SK-N-SH (cell line): ENCODE data around the gene MCTP1. TPM values are rescaled to one million over a fixed set of nuclear protein-coding genes. Genes with fewer than 3 reads are reported as not detected.
A peak's percentile ranks its signal among the peaks of the same experiment; 100 is the strongest.

ENCODE experiments used
- CTCF ChIA-PET: fragments of 300-600, 350-600 bp; formaldehyde crosslinking; extraction: SDS; loops from one replicate; lab custom pipeline; 2021; lab: Yijun Ruan, JAX
- POLR2A ChIA-PET: fragments of 350-600 bp; sonication (Branson Sonifier 250); formaldehyde crosslinking; extraction: SDS; loops from one replicate; lab custom pipeline; 2020; ENCODE audit warnings: antibody characterized with exemption, inconsistent platforms; lab: Yijun Ruan, JAX
- DNase-seq: peaks from one replicate; pipeline ENCODE4 v3.0.0; 2012
- H2AFZ ChIP-seq: fragments of 200-600 bp; sonication (generic); 2 replicates; pipeline ENCODE4 v1.8.1; 2016; ENCODE audit warnings: antibody characterized with exemption, mild to moderate bottlenecking, low read depth
- H3F3A ChIP-seq: fragments of 200-600 bp; sonication (generic); replicated peaks from 2 replicates; pipeline ENCODE3; 2016; ENCODE audit warnings: antibody characterized with exemption, mild to moderate bottlenecking; ENCODE audit not compliant: insufficient read depth
- H3K27ac ChIP-seq, 2 experiments: fragments of 200-500 bp in 1 of 2; fragments of 200-600 bp in 1 of 2; sonication (Bioruptor generic) in 1 of 2; sonication (generic), shearing (Covaris generic) in 1 of 2; 2 replicates each; pipeline versions ENCODE4 v1.5.1 to v1.6.1; 2014 to 2016; ENCODE audit warnings: low read depth in 2 of 2, inconsistent platforms in 1 of 2, low read length in 1 of 2, mild to moderate bottlenecking in 1 of 2, mixed read lengths in 1 of 2
- H3K27me3 ChIP-seq: fragments of 200-600 bp; sonication (generic), shearing (Covaris generic); 2 replicates; pipeline ENCODE4 v1.6.1; 2016; ENCODE audit warnings: mixed run types; ENCODE audit not compliant: insufficient read depth
- H3K36me3 ChIP-seq, 2 experiments: fragments of 200-500 bp in 1 of 2; fragments of 200-600 bp in 1 of 2; sonication (Bioruptor generic) in 1 of 2; sonication (generic) in 1 of 2; replicated peaks in 1 of 2; 2 replicates each; pipeline versions ENCODE3 to v1.5.1; 2014 to 2016; ENCODE audit warnings: low read length in 1 of 2, mild to moderate bottlenecking in 1 of 2; ENCODE audit not compliant: insufficient read depth in 2 of 2, control insufficient read depth in 1 of 2
- H3K4me1 ChIP-seq, 2 experiments: fragments of 200-500 bp in 1 of 2; fragments of 200-600 bp in 1 of 2; sonication (Bioruptor generic) in 1 of 2; sonication (generic), shearing (Covaris generic) in 1 of 2; 2 replicates each; pipeline versions ENCODE4 v1.5.1 to v1.6.1; 2014 to 2016; ENCODE audit warnings: low read depth in 1 of 2, low read length in 1 of 2, mixed run types in 1 of 2; ENCODE audit not compliant: insufficient read depth in 2 of 2, control insufficient read depth in 1 of 2
- H3K4me2 ChIP-seq: fragments of 200-600 bp; sonication (generic), shearing (Covaris generic); 2 replicates; pipeline ENCODE4 v1.6.1; 2017; ENCODE audit warnings: mixed run types
- H3K4me3 ChIP-seq, 2 experiments: fragments of 200-500 bp in 1 of 2; fragments of 200-600 bp in 1 of 2; sonication (Bioruptor generic) in 1 of 2; sonication (generic), shearing (Covaris generic) in 1 of 2; 2 replicates each; pipeline versions ENCODE4 v1.5.1 to v1.8.1; 2014 to 2016; ENCODE audit warnings: low read depth in 2 of 2, inconsistent platforms in 1 of 2, low read length in 1 of 2, mild to moderate bottlenecking in 1 of 2, mixed read lengths in 1 of 2, moderate library complexity in 1 of 2
- H3K79me2 ChIP-seq: fragments of 200-600 bp; sonication (generic); 2 replicates; pipeline ENCODE4 v1.8.1; 2017; ENCODE audit warnings: mild to moderate bottlenecking; ENCODE audit not compliant: insufficient read depth
- H3K9ac ChIP-seq: fragments of 200-600 bp; sonication (generic); 2 replicates; pipeline ENCODE4 v1.6.1; 2017; ENCODE audit warnings: mixed run types
- H3K9me2 ChIP-seq: fragments of 200-600 bp; sonication (generic); 2 replicates; pipeline ENCODE4 v1.6.1; 2017; ENCODE audit warnings: mixed run types
- H3K9me3 ChIP-seq: fragments of 200-600 bp; sonication (generic); 2 replicates; pipeline ENCODE4 v1.6.1; 2017; ENCODE audit warnings: mixed run types, mild to moderate bottlenecking, moderate library complexity
- H4K20me1 ChIP-seq: fragments of 200-600 bp; sonication (generic); 2 replicates; pipeline ENCODE4 v1.6.1; 2017; ENCODE audit warnings: mild to moderate bottlenecking, mixed run types; ENCODE audit not compliant: insufficient read depth
- EP300 ChIP-seq, 2 experiments: IDR thresholded peaks; 2 replicates each; pipeline versions ENCODE4 v1.4.0 to v1.6.1; 2012; ENCODE audit warnings: borderline replicate concordance in 1 of 2, low read depth in 1 of 2, low read length in 1 of 2
- EZH2phosphoT487 ChIP-seq: fragments of 200-600 bp; sonication (generic); IDR thresholded peaks from 2 replicates; pipeline ENCODE4 v1.6.1; 2017; ENCODE audit warnings: low read depth, mixed run types, mild to moderate bottlenecking, antibody characterized with exemption, moderate library complexity, borderline replicate concordance
- FOSL2 ChIP-seq: IDR thresholded peaks from 2 replicates; pipeline ENCODE4 v1.4.0; 2012; ENCODE audit warnings: low read depth, mild to moderate bottlenecking, moderate library complexity, borderline replicate concordance
- FOXJ3 ChIP-seq: sonication (generic); formaldehyde crosslinking; IDR thresholded peaks from 2 replicates; pipeline ENCODE4 v1.5.1; 2020; ENCODE audit warnings: mild to moderate bottlenecking, missing genetic modification reagents
- GABPA ChIP-seq: IDR thresholded peaks from 2 replicates; pipeline ENCODE4 v1.4.0; 2012; ENCODE audit warnings: low read depth, mild to moderate bottlenecking
- MAX ChIP-seq: IDR thresholded peaks from 2 replicates; pipeline ENCODE4 v1.4.0; 2012; ENCODE audit warnings: low read depth
- MEF2A ChIP-seq: IDR thresholded peaks from 2 replicates; pipeline ENCODE4 v1.4.0; 2012; ENCODE audit warnings: low read depth, borderline replicate concordance
- MXI1 ChIP-seq: IDR thresholded peaks from 2 replicates; pipeline ENCODE4 v1.6.1; 2012; ENCODE audit warnings: mild to moderate bottlenecking, low read depth, low read length, improper control_type of control experiment
- NRF1 ChIP-seq: IDR thresholded peaks from 2 replicates; pipeline ENCODE4 v1.6.1; 2012; ENCODE audit warnings: low read depth, mild to moderate bottlenecking, low read length
- PBX3 ChIP-seq: IDR thresholded peaks from 2 replicates; pipeline ENCODE4; 2012
- POLR2AphosphoS5 ChIP-seq: IDR thresholded peaks from 2 replicates; pipeline ENCODE4 v1.6.1; 2012; ENCODE audit warnings: low read depth, low read length
- RCOR1 ChIP-seq: fragments of 150-350 bp; IDR thresholded peaks from 2 replicates; pipeline ENCODE4 v1.6.1; 2017; ENCODE audit warnings: antibody characterized with exemption, low read length
- RFX5 ChIP-seq: IDR thresholded peaks from 2 replicates; pipeline ENCODE4 v1.6.1; 2012; ENCODE audit warnings: mild to moderate bottlenecking, improper control_type of control experiment, low read length
- RXRA ChIP-seq: IDR thresholded peaks from 2 replicates; pipeline ENCODE4 v1.4.0; 2012; ENCODE audit warnings: low read depth, mild to moderate bottlenecking, borderline replicate concordance
- SIN3A ChIP-seq: IDR thresholded peaks from 2 replicates; pipeline ENCODE4 v1.6.1; 2012; ENCODE audit warnings: low read depth, mild to moderate bottlenecking, low read length, moderate library complexity, borderline replicate concordance
- SMC3 ChIP-seq: IDR thresholded peaks from 2 replicates; pipeline ENCODE4 v1.6.1; 2012; ENCODE audit warnings: low read depth, low read length, improper control_type of control experiment
- TAF1 ChIP-seq: IDR thresholded peaks from 2 replicates; pipeline ENCODE4 v1.6.1; 2012; ENCODE audit warnings: low read depth, mild to moderate bottlenecking, low read length, moderate library complexity, borderline replicate concordance
- TCF12 ChIP-seq: IDR thresholded peaks from 2 replicates; pipeline ENCODE4 v1.4.0; 2012
- USF2 ChIP-seq: fragments of 150-350 bp; IDR thresholded peaks from 2 replicates; pipeline ENCODE4 v1.6.1; 2017; ENCODE audit warnings: antibody characterized with exemption, low read length, low read depth, borderline replicate concordance
- ZBTB33 ChIP-seq: IDR thresholded peaks from 2 replicates; pipeline ENCODE4 v1.4.0; 2012; ENCODE audit warnings: low read depth, borderline replicate concordance
- WGBS: methylation state at CpG from one replicate; pipeline ENCODE4 v1.1.6; 2017; ENCODE audit warnings: low lambda C conversion rate; 5-methylcytosine and 5-hydroxymethylcytosine counted together
- polyA plus RNA-seq, 3 experiments: library from polyadenylated mRNA; depleted of rRNA; stranded (reverse); fragments of >200 nt; gene quantifications; 2 replicates each; pipeline ENCODE4 v1.2.3, GENCODE V29; 2012

MCTP1 gene
- polyA plus RNA-seq, 1 of the 3 experiments (the other 2 are of a cell fraction) = 0.53 TPM

- no peaks in the 10 kb centered on the region for H3F3A ChIP-seq
- H2AFZ ChIP-seq = no peak overlapping the region
- H3K4me1 ChIP-seq = peaks cover 0 to 5% of the 10 kb centered on the region in 2 experiments; a peak in 1 of 4 replicates
- no peak for DNase-seq
- peak overlapping the region in 1 of 2 experiments; percentile 58; a peak in 2 of 4 replicates for H3K27ac ChIP-seq
- H3K4me3 ChIP-seq = no peak overlapping the region
- no peaks in the 10 kb centered on the region for H3K9me2 ChIP-seq
- H3K9ac ChIP-seq = no peak overlapping the region
- H3K9me3 ChIP-seq = no peaks in the 10 kb centered on the region
- TF ChIP-seq NRF1 (no peak), SIN3A (no peak), MEF2A (no peak), TCF12 (no peak), SMC3 (no peak), MAX (no peak), POLR2AphosphoS5 (no peak), EZH2phosphoT487 (no peak), TAF1 (no peak), FOXJ3 (CRISPR knock-in tag) (no peak), GABPA (no peak), RFX5 (no peak), EP300 (IDR thresholded peaks at IDR 0.05; ENCODE audit: borderline replicate concordance in 1 of 2, low read depth in 1 of 2, low read length in 1 of 2) (no peak), RXRA (no peak), MXI1 (no peak), FOSL2 (no peak), USF2 (no peak), ZBTB33 (no peak), PBX3 (no peak), RCOR1 (no peak)
- TF ChIP-seq, all 33 proteins: peak for 0
- no peaks in the 10 kb centered on the region for H4K20me1 ChIP-seq
- no peak overlapping the region for H3K4me2 ChIP-seq
- ChIA-PET POLR2A (no interaction called here), CTCF (interaction anchor here (0.6 kb wide), 1 partner anchor 37 kb away, joined by 3 read pairs; no protein-coding TSS in a partner anchor)
- WGBS = 25% methylated on average over 2 of the region's 2 CpGs
- no peaks in the 10 kb centered on the region for H3K27me3 ChIP-seq
- no peaks in the 10 kb centered on the region for H3K36me3 ChIP-seq
- no peaks in the 10 kb centered on the region for H3K79me2 ChIP-seq
Observed at GRCh38 chr5:94857111-94857510, 427.8 kb downstream of the MCTP1 start.
